ENCODE results near the gene SLC6A19. TPM values are rescaled to one million over a fixed set of nuclear protein-coding genes. Genes with fewer than 3 reads are reported as not detected.

SLC6A19 gene
- total RNA-seq, 2 experiments from 2014 or later: not detected

DNA sequence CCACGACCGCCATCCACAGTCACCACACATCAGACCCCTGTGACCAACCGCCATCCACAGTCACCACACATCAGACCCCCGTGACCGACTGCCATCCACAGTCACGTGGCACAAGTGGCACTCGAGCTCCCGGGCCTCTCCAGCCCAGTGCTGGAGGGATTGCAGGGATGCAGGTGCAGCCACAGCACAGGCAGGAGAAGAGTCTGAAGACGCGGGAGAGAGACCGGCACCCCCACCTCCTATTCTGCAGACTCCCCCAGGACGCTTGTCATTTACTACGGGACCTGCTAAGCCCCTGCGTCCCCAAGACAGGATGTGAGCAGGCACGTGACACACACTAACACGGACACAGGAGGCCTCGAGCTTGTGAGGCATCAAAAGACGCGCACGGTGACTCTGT is 72.3 kb downstream of the SLC6A19 start:
- H3K4me1 Mint-ChIP-seq: peaks cover 5% of the 10 kb centered on the region
- intact Hi-C loops (cut with DNase I, micrococcal nuclease): no loop called here
- DNase-seq (no peak), ATAC-seq (no peak)
- H3K27ac Mint-ChIP-seq: no peak overlapping the region
- H3K36me3 Mint-ChIP-seq (ENCODE audit: low read depth): peaks cover 15% of the 10 kb centered on the region
- H3K4me3 Mint-ChIP-seq: no peak overlapping the region
- no peaks in the 10 kb centered on the region for H3K27me3 Mint-ChIP-seq
- POLR2A ChIA-PET: no interaction called here
- H3K9me3 Mint-ChIP-seq (ENCODE audit: low read depth): no peaks in the 10 kb centered on the region
- CTCF ChIA-PET: no interaction called here

DNA sequence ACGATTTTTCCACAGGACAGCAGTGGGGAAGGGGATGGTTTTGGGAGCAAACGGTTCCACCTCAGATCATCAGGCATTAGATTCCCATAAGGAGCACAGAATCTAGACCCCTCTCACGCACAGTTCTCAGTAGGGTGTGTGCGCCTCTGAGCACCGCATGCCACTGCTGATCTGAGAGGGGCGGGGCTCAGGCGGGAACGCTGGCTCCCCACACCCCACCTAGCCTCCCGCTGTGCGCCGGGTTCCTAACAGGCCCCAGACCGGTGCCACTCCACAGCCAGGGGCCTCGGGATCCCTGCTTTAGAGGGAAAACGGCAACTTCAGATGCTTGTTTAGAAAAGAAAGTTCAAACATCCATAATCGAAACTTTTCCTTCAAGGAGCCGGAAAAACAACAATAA is 73.1 kb downstream of the SLC6A19 start:
- Mint-ChIP-seq H3K9me3 (ENCODE audit: low read depth) (no peaks in the 10 kb centered on the region), H3K27ac (no peak overlapping the region), H3K36me3 (ENCODE audit: low read depth) (peaks cover 16% of the 10 kb centered on the region), H3K4me1 (no peaks in the 10 kb centered on the region), H3K4me3 (no peak overlapping the region), H3K27me3 (no peaks in the 10 kb centered on the region)
- DNase-seq (no peak), ATAC-seq (no peak)
- CTCF ChIA-PET: no interaction called here
- POLR2A ChIA-PET: no interaction called here
- intact Hi-C loops (cut with DNase I, micrococcal nuclease): no loop called here

Other genes with a start within 250 kb of the SLC6A19 start
- gene NKD2, start 192.8 kb upstream of the SLC6A19 start, total RNA-seq: 1 to 10 TPM in 1 of 2 experiments, under 1 TPM in 1; 0.86 to 1.1 TPM
- 10 to 100 TPM; 18.5 to 21.6 TPM for gene SLC12A7, start 89.5 kb upstream of the SLC6A19 start, total RNA-seq
- gene SLC6A18, start 23.8 kb downstream of the SLC6A19 start, total RNA-seq: not detected
- 10 to 100 TPM in 1 of 2 experiments, 1 to 10 TPM in 1; 8.5 to 11.9 TPM for gene TERT, start 93.5 kb downstream of the SLC6A19 start, total RNA-seq
- gene CLPTM1L, start 143.5 kb downstream of the SLC6A19 start, total RNA-seq: 10 to 100 TPM; 62.1 to 62.2 TPM
- gene SLC6A3, start 243.8 kb downstream of the SLC6A19 start, total RNA-seq: not detected

Measured in activated CD4-positive, alpha-beta T cell treated with anti-CD3 and anti-CD28 coated beads for 36 hours (primary cell).